ENCODE measurements around the gene INPP5K.

Gene INPP5K

GRCh38 chr17:1488826-1489270 lies 27.6 kb downstream of the INPP5K start:
- POLR2A ChIA-PET, result interaction anchor here (0.5 to 1.1 kb wide), 2 partner anchors 15 to 65 kb away, joined by 3 read pairs; no protein-coding TSS in a partner anchor
- DNase-seq (ENCODE audit: extremely low spot score), result no peak
- CTCF ChIA-PET, result interaction anchor here (2.9 kb wide), 1 partner anchor 27 kb away, joined by 16 read pairs; the partner anchor contains the start of gene INPP5K
- no peak for TF ChIP-seq CTCF (IDR thresholded peaks at IDR 0.05; ENCODE audit: control extremely low read depth, extremely low read depth, low read depth, missing control alignments)

- CTCF ChIA-PET, result interaction anchor here (0.8 to 2.9 kb wide), 4 partner anchors 28 to 123 kb away, joined by 3 to 16 read pairs (median 4); partner anchors contain the start of gene INPP5K
- POLR2A ChIA-PET, result interaction anchor here (0.5 to 1.1 kb wide), 3 partner anchors 13 to 65 kb away, joined by 3 to 4 read pairs (median 3); no protein-coding TSS in a partner anchor
- TF ChIP-seq CTCF (IDR thresholded peaks at IDR 0.05; ENCODE audit: control extremely low read depth, extremely low read depth, low read depth, missing control alignments), result no peak
- peak; percentile 85 for DNase-seq (ENCODE audit: extremely low spot score)
Observed at GRCh38 chr17:1487939-1488825, 28.2 kb downstream of the INPP5K start.

GRCh38 chr17:1486802-1487695 lies 29.4 kb downstream of the INPP5K start:
- ChIA-PET CTCF (interaction anchor here (0.8 to 2.9 kb wide), 4 partner anchors 29 to 122 kb away, joined by 3 to 16 read pairs (median 4); partner anchors contain the start of gene INPP5K), POLR2A (interaction anchor here (0.8 kb wide), 1 partner anchor 12 kb away, joined by 4 read pairs; no protein-coding TSS in a partner anchor)
- TF ChIP-seq CTCF (IDR thresholded peaks at IDR 0.05; ENCODE audit: control extremely low read depth, extremely low read depth, low read depth, missing control alignments), result no peak
- DNase-seq (ENCODE audit: extremely low spot score), result peak; percentile 71

GRCh38 chr17:1485423-1486376 lies 30.7 kb downstream of the INPP5K start:
- peak; percentile 81 for DNase-seq (ENCODE audit: extremely low spot score)
- ChIA-PET POLR2A (interaction anchor here (1.3 kb wide), 1 partner anchor 30 kb away, joined by 3 read pairs; no protein-coding TSS in a partner anchor), CTCF (interaction anchor here (2.1 kb wide), 1 partner anchor 26 kb away, joined by 5 read pairs; no protein-coding TSS in a partner anchor)
- no peak for TF ChIP-seq CTCF (IDR thresholded peaks at IDR 0.05; ENCODE audit: control extremely low read depth, extremely low read depth, low read depth, missing control alignments)

GRCh38 chr17:1484676-1485422 lies 31.6 kb downstream of the INPP5K start:
- ChIA-PET CTCF (interaction anchor here (1.0 to 2.1 kb wide), 2 partner anchors 10 to 25 kb away, joined by 3 to 5 read pairs; no protein-coding TSS in a partner anchor), POLR2A (interaction anchor here (1.3 kb wide), 1 partner anchor 30 kb away, joined by 3 read pairs; no protein-coding TSS in a partner anchor)
- TF ChIP-seq CTCF (IDR thresholded peaks at IDR 0.05; ENCODE audit: control extremely low read depth, extremely low read depth, low read depth, missing control alignments), result no peak
- peak; percentile 78 for DNase-seq (ENCODE audit: extremely low spot score)

Measured in GM10248 (cell line).